GM12801 (cell line): Measurements from ENCODE around the gene ZNF346.

ENCODE experiments used
- CTCF ChIP-seq: IDR thresholded peaks from one replicate; pipeline ENCODE4 v1.5.1; 2011; ENCODE audit warnings: control low read depth; ENCODE audit not compliant: insufficient read length; ENCODE audit errors: extremely low read depth

ZNF346 gene

GRCh38 chr5:177022386-177023302 is at the start of gene ZNF346:
ZNF346 (plus strand) TSS chr5:177022696; CDS start chr5:177022739, 43 bp downstream.
- TF ChIP-seq CTCF, result no peak

- no peak for TF ChIP-seq CTCF
These were observed 42.8 kb upstream of the ZNF346 start for GRCh38 chr5:176979669-176980068.

GRCh38 chr5:176980818-176981217 is 41.7 kb upstream of the ZNF346 start:
- TF ChIP-seq CTCF, result no peak

- TF ChIP-seq CTCF, result no peak
These were observed 37.0 kb upstream of the ZNF346 start for GRCh38 chr5:176985516-176985915.

GRCh38 chr5:176986280-176986679 is 36.2 kb upstream of the ZNF346 start:
- no peak for TF ChIP-seq CTCF

- TF ChIP-seq CTCF, result no peak
These were observed 34.9 kb upstream of the ZNF346 start for GRCh38 chr5:176987583-176987982.

- TF ChIP-seq CTCF, result no peak
These were observed 27.9 kb upstream of the ZNF346 start for GRCh38 chr5:176994460-176995121.
